H9 (cell line): ENCODE results near the gene KTN1. TPM values are rescaled to one million over a fixed set of nuclear protein-coding genes. Genes with fewer than 3 reads are reported as not detected.

Experiments used
- DNase-seq: peaks from one replicate; pipeline ENCODE4 v3.0.0-alpha.2; 2017
- H2AFZ ChIP-seq: one replicate; pipeline ENCODE4 v1.6.1; 2013; ENCODE audit warnings: mild to moderate bottlenecking, low read length, control low read depth, moderate library complexity
- H2AK5ac ChIP-seq: 2 replicates; pipeline ENCODE4 v1.6.1; 2013; ENCODE audit warnings: low read length, control low read depth, mixed read lengths; ENCODE audit not compliant: insufficient read length
- H2BK120ac ChIP-seq: one replicate; pipeline ENCODE4 v1.6.1; 2013; ENCODE audit warnings: low read depth, mild to moderate bottlenecking, low read length, control low read depth, inconsistent platforms; ENCODE audit not compliant: poor library complexity, severe bottlenecking
- H2BK12ac ChIP-seq: 2 replicates; pipeline ENCODE4 v1.6.1; 2013; ENCODE audit warnings: low read length, control low read depth, mixed read lengths, low read depth; ENCODE audit not compliant: insufficient read length
- H2BK15ac ChIP-seq: 2 replicates; pipeline ENCODE4 v1.6.1; 2013; ENCODE audit warnings: low read depth, low read length, control low read depth
- H2BK20ac ChIP-seq: one replicate; pipeline ENCODE4 v1.6.1; 2013; ENCODE audit warnings: low read depth, mild to moderate bottlenecking, low read length, control low read depth, inconsistent platforms; ENCODE audit not compliant: poor library complexity, severe bottlenecking
- H2BK5ac ChIP-seq: 2 replicates; pipeline ENCODE4 v1.6.1; 2013; ENCODE audit warnings: low read length, control low read depth, mixed read lengths; ENCODE audit not compliant: insufficient read length
- H3K14ac ChIP-seq: 2 replicates; pipeline ENCODE4 v1.6.1; 2013; ENCODE audit warnings: low read length, control low read depth; ENCODE audit not compliant: insufficient read depth
- H3K18ac ChIP-seq: 2 replicates; pipeline ENCODE4 v1.6.1; 2013; ENCODE audit warnings: low read depth, mild to moderate bottlenecking, mixed read lengths, low read length, control low read depth; ENCODE audit not compliant: insufficient read length
- H3K23ac ChIP-seq: 2 replicates; pipeline ENCODE4 v1.6.1; 2013; ENCODE audit warnings: low read length, control low read depth, mixed read lengths, low read depth; ENCODE audit not compliant: insufficient read length
- H3K23me2 ChIP-seq: 2 replicates; pipeline ENCODE4 v1.6.1; 2013; ENCODE audit warnings: low read depth, mild to moderate bottlenecking, mixed read lengths, low read length, control low read depth; ENCODE audit not compliant: insufficient read length, poor library complexity, severe bottlenecking
- H3K27ac ChIP-seq: 2 replicates; pipeline ENCODE4 v1.5.1; 2013; ENCODE audit warnings: low read length, control low read depth, mixed read lengths, low read depth; ENCODE audit not compliant: insufficient read length
- H3K27me3 ChIP-seq: 2 replicates; pipeline ENCODE4 v1.6.1; 2013; ENCODE audit warnings: low read length, control low read depth, inconsistent platforms; ENCODE audit not compliant: insufficient read depth
- H3K4ac ChIP-seq: 2 replicates; pipeline ENCODE4 v1.6.1; 2013; ENCODE audit warnings: low read depth, mild to moderate bottlenecking, control low read depth, inconsistent platforms, low read length, moderate library complexity
- H3K4me1 ChIP-seq: 2 replicates; pipeline ENCODE4 v1.6.1; 2013; ENCODE audit warnings: low read length, control low read depth, inconsistent platforms; ENCODE audit not compliant: insufficient read depth
- H3K4me2 ChIP-seq: 2 replicates; pipeline ENCODE4 v1.6.1; 2013; ENCODE audit warnings: low read length, control low read depth, mixed read lengths; ENCODE audit not compliant: insufficient read length, insufficient read depth
- H3K56ac ChIP-seq: 2 replicates; pipeline ENCODE4 v1.6.1; 2013; ENCODE audit warnings: low read depth, mild to moderate bottlenecking, mixed read lengths, low read length, control low read depth; ENCODE audit not compliant: insufficient read length
- H3K79me1 ChIP-seq: 2 replicates; pipeline ENCODE4 v1.6.1; 2013; ENCODE audit warnings: low read depth, mild to moderate bottlenecking, moderate library complexity, low read length, control low read depth, inconsistent platforms; ENCODE audit not compliant: insufficient read depth, poor library complexity, severe bottlenecking
- H3K79me2 ChIP-seq: 2 replicates; pipeline ENCODE4 v1.6.1; 2013; ENCODE audit warnings: low read length, control low read depth, inconsistent platforms; ENCODE audit not compliant: insufficient read depth
- H3K9ac ChIP-seq: 2 replicates; pipeline ENCODE4 v1.6.1; 2013; ENCODE audit warnings: low read length, control low read depth, mixed read lengths; ENCODE audit not compliant: insufficient read length; ENCODE audit errors: extremely low read depth
- H3K9me3 ChIP-seq: one replicate; pipeline ENCODE4 v1.6.1; 2013; ENCODE audit warnings: low read depth, low read length, inconsistent platforms; ENCODE audit not compliant: control insufficient read depth
- H3T11ph ChIP-seq: one replicate; pipeline ENCODE4 v1.6.1; 2013; ENCODE audit warnings: mild to moderate bottlenecking, low read length, control low read depth, inconsistent platforms
- H4K20me1 ChIP-seq: one replicate; pipeline ENCODE4 v1.6.1; 2013; ENCODE audit not compliant: control insufficient read depth, insufficient read length, insufficient read depth
- H4K5ac ChIP-seq: 2 replicates; pipeline ENCODE4 v1.6.1; 2013; ENCODE audit warnings: low read depth, mild to moderate bottlenecking, mixed read lengths, low read length, control low read depth; ENCODE audit not compliant: insufficient read length
- H4K8ac ChIP-seq: replicated peaks from 2 replicates; pipeline ENCODE4 v1.6.1; 2013; ENCODE audit warnings: low read length, control low read depth, mixed read lengths, low read depth; ENCODE audit not compliant: insufficient read length
- H4K91ac ChIP-seq: 2 replicates; pipeline ENCODE4 v1.6.1; 2013; ENCODE audit warnings: low read depth, mild to moderate bottlenecking, moderate library complexity, mixed read lengths, low read length, control low read depth; ENCODE audit not compliant: insufficient read length
- H3K27ac Mint-ChIP-seq, 3 experiments: 2 replicates in 2 of 3; 3 replicates in 1 of 3; pipeline ENCODE4 v1.8.0; 2020 to 2021; ENCODE audit warnings: mixed read lengths in 3 of 3, mild to moderate bottlenecking in 1 of 3, moderate library complexity in 1 of 3
- H3K27me3 Mint-ChIP-seq: 2 replicates; pipeline ENCODE4 v1.8.0; 2021; ENCODE audit warnings: low read depth, mild to moderate bottlenecking, moderate library complexity, mixed read lengths
- H3K36me3 Mint-ChIP-seq, 3 experiments: 2 replicates in 2 of 3; 3 replicates in 1 of 3; pipeline ENCODE4 v1.8.0; 2020 to 2021; ENCODE audit warnings: low read depth in 3 of 3, mixed read lengths in 3 of 3; ENCODE audit not compliant: insufficient read depth in 1 of 3
- H3K4me1 Mint-ChIP-seq, 2 experiments: 2 replicates each; pipeline ENCODE4 v1.8.0; 2020; ENCODE audit warnings: mixed read lengths in 2 of 2
- H3K4me3 Mint-ChIP-seq, 2 experiments: 2 replicates in 1 of 2; 3 replicates in 1 of 2; pipeline ENCODE4 v1.8.0; 2020 to 2021; ENCODE audit warnings: mild to moderate bottlenecking in 2 of 2, mixed read lengths in 2 of 2, moderate library complexity in 1 of 2
- H3K9me3 Mint-ChIP-seq, 2 experiments: 2 replicates in 1 of 2; 3 replicates in 1 of 2; pipeline ENCODE4 v1.8.0; 2020; ENCODE audit warnings: mild to moderate bottlenecking in 2 of 2, mixed read lengths in 2 of 2, moderate library complexity in 1 of 2
- WGBS: extraction: QIAGEN DNeasy Blood & Tissue Kit; methylation state at CpG from one replicate; pipeline ENCODE4 v1.1.7; 2013; ENCODE audit warnings: missing lambda C conversion rate, low lambda C conversion rate, mixed read lengths; ENCODE audit not compliant: insufficient read length; ENCODE audit errors: extremely low coverage; 5-methylcytosine and 5-hydroxymethylcytosine counted together
- total RNA-seq: library from RNA; stranded (reverse); gene quantifications from 2 replicates; pipeline ENCODE4 v1.2.1, GENCODE V29; 2021
- TF ChIP-seq, protein P1 (sequence below): fragments of 200-600 bp; sonication (generic); conservative IDR thresholded peaks from 3 replicates; pipeline ENCODE4 v1.8.0; 2021; ENCODE audit warnings: antibody characterized with exemption, mild to moderate bottlenecking

The KTN1 gene
- total RNA-seq, 1 experiment from 2014 or later, result 128 TPM

DNA sequence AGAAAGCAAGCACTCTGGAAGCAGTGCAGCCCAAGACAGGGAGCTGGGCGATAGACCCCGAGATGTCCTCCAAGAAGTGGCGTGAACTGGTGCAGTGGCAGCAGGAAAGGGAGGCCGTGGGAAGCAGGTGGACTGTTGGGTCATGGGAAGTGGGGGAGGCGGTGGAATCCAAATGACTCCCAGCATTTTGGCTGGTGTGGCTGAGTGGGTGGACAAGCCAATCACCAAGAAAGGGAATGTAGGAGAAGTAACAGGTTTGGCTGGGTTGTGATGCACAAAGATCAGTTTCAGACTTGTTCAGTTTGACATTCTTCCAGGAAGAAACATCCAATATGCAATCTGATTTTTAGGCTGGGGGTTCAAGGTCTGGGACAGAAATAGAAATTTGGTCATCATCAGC lies 46.0 kb upstream of the KTN1 start:
- Histone ChIP-seq H4K5ac (no peak overlapping the region), H3K56ac (no peak overlapping the region), H2BK20ac (no peak overlapping the region), H3K79me2 (no peaks in the 10 kb centered on the region), H2BK12ac (no peak overlapping the region), H3K4ac (no peak overlapping the region), H2AK5ac (no peak overlapping the region), H3K4me2 (no peak overlapping the region), H3K27me3 (no peaks in the 10 kb centered on the region), H2AFZ (no peak overlapping the region), H4K8ac (no peak overlapping the region), H3K14ac (no peak overlapping the region), H3T11ph (no peak overlapping the region), H2BK15ac (no peak overlapping the region), H4K91ac (no peak overlapping the region), H4K20me1 (no peaks in the 10 kb centered on the region), H2BK120ac (no peak overlapping the region), H3K9me3 (no peaks in the 10 kb centered on the region), H3K23me2 (no peaks in the 10 kb centered on the region), H3K4me1 (no peaks in the 10 kb centered on the region), H3K9ac (no peak overlapping the region), H3K18ac (no peak overlapping the region), H3K27ac (no peak overlapping the region), H3K79me1 (no peaks in the 10 kb centered on the region), H3K23ac (no peak overlapping the region), H2BK5ac (no peak overlapping the region)
- peak overlapping the region in 2 of 3 experiments; percentile 79 to 87; a peak in 3 of 7 replicates for H3K27ac Mint-ChIP-seq
- TF ChIP-seq, protein P1, sequence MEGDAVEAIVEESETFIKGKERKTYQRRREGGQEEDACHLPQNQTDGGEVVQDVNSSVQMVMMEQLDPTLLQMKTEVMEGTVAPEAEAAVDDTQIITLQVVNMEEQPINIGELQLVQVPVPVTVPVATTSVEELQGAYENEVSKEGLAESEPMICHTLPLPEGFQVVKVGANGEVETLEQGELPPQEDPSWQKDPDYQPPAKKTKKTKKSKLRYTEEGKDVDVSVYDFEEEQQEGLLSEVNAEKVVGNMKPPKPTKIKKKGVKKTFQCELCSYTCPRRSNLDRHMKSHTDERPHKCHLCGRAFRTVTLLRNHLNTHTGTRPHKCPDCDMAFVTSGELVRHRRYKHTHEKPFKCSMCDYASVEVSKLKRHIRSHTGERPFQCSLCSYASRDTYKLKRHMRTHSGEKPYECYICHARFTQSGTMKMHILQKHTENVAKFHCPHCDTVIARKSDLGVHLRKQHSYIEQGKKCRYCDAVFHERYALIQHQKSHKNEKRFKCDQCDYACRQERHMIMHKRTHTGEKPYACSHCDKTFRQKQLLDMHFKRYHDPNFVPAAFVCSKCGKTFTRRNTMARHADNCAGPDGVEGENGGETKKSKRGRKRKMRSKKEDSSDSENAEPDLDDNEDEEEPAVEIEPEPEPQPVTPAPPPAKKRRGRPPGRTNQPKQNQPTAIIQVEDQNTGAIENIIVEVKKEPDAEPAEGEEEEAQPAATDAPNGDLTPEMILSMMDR, result no peak
- WGBS, result no CpG with 5 or more reads among the region's 5 CpGs
- peaks cover 2 to 8% (median 7%) of the 10 kb centered on the region in 3 experiments; a peak in 3 of 7 replicates for H3K36me3 Mint-ChIP-seq
- no peaks in the 10 kb centered on the region for H3K27me3 Mint-ChIP-seq
- no peaks in the 10 kb centered on the region for H3K4me1 Mint-ChIP-seq
- H3K4me3 Mint-ChIP-seq, result no peak overlapping the region
- peaks cover 6 to 8% of the 10 kb centered on the region in 2 experiments for H3K9me3 Mint-ChIP-seq
- no peak for DNase-seq
